Effector memory CD4-positive, alpha-beta T cell (primary cell): ENCODE measurements around the gene STIMATE.

ENCODE experiments used
- DNase-seq, 3 donors: peaks; one replicate each; pipeline ENCODE4 v3.0.0-alpha.2; 2020
- H3K27ac ChIP-seq: 2 replicates; pipeline ENCODE4 v1.7.0; 2013; ENCODE audit warnings: mild to moderate bottlenecking, low read length, moderate library complexity; ENCODE audit not compliant: insufficient read depth, poor library complexity, severe bottlenecking
- H3K27me3 ChIP-seq: replicated peaks from 2 replicates; pipeline ENCODE4 v1.7.0; 2013; ENCODE audit warnings: mild to moderate bottlenecking, low read length; ENCODE audit not compliant: insufficient read depth, control insufficient read depth, poor library complexity, severe bottlenecking
- H3K36me3 ChIP-seq: 2 replicates; pipeline ENCODE4 v1.7.0; 2013; ENCODE audit warnings: mild to moderate bottlenecking, low read length, moderate library complexity; ENCODE audit not compliant: control insufficient read depth, insufficient read depth
- H3K4me1 ChIP-seq: 2 replicates; pipeline ENCODE4 v1.7.0; 2013; ENCODE audit warnings: low read length, mild to moderate bottlenecking; ENCODE audit not compliant: control insufficient read depth, insufficient read depth, poor library complexity, severe bottlenecking
- H3K4me3 ChIP-seq: 2 replicates; pipeline ENCODE4 v1.7.0; 2013; ENCODE audit warnings: low read length, low read depth, mild to moderate bottlenecking; ENCODE audit not compliant: insufficient read depth, poor library complexity, severe bottlenecking
- H3K9me3 ChIP-seq: 2 replicates; pipeline ENCODE4 v1.7.0; 2013; ENCODE audit warnings: mild to moderate bottlenecking, low read length, moderate library complexity; ENCODE audit not compliant: control insufficient read depth

Gene STIMATE

GRCh38 chr3:52886049-52886730 lies 11.2 kb downstream of the STIMATE start:
- no peaks in the 10 kb centered on the region for H3K27me3 ChIP-seq
- no peaks in the 10 kb centered on the region for H3K36me3 ChIP-seq
- H3K9me3 ChIP-seq, result no peaks in the 10 kb centered on the region
- no peak overlapping the region for H3K27ac ChIP-seq
- no peak for DNase-seq
- no peak overlapping the region for H3K4me3 ChIP-seq
- H3K4me1 ChIP-seq, result peaks cover 2% of the 10 kb centered on the region

- Histone ChIP-seq H3K4me1 (no peaks in the 10 kb centered on the region), H3K36me3 (no peaks in the 10 kb centered on the region), H3K4me3 (no peak overlapping the region), H3K9me3 (no peaks in the 10 kb centered on the region), H3K27me3 (no peaks in the 10 kb centered on the region), H3K27ac (no peak overlapping the region)
- DNase-seq, result no peak
These were observed 15.0 kb downstream of the STIMATE start for GRCh38 chr3:52882377-52882776.

DNA sequence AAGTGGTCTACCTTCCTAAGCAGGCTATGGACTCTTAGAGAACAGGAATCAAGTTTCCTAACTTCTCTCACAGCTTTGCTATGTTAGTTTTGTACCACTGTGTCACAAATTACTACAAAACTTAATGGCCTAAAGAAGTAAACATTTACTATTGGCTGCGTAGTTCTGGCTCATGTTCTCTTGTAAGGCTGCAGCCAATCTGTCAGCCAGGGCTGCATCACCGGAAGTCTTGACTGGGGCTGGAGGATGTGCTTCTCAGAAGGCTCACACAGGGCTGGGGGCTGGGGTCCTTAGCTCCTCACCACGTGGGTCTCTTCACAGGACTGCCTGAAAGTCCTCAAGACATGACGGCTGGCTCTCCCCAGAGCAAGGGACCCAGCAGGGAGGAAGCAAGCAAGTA lies 15.5 kb downstream of the STIMATE start:
- DNase-seq, result no peak
- no peaks in the 10 kb centered on the region for H3K27me3 ChIP-seq
- H3K4me3 ChIP-seq, result no peak overlapping the region
- H3K36me3 ChIP-seq, result no peaks in the 10 kb centered on the region
- no peaks in the 10 kb centered on the region for H3K9me3 ChIP-seq
- H3K4me1 ChIP-seq, result no peaks in the 10 kb centered on the region
- no peak overlapping the region for H3K27ac ChIP-seq

DNA sequence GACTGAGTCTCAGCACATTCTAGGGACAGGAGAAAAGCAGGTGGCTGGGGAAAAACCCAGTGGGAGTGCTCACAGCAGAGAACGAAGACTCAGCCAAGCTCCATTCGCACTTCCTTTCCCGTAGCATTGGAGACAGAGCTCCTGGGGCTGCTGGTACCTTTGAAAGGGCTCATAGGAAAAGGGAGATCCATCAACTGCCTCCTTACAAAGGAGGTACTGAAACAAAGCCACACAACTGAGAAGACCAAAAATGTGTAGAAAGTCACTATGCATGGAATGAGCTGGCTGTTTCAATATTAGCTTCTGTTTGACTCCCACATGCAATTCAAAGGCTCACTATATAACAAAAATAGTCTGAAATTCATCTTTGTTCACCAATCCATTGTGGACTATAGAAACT lies 16.9 kb downstream of the STIMATE start:
- Histone ChIP-seq H3K9me3 (no peaks in the 10 kb centered on the region), H3K27me3 (no peaks in the 10 kb centered on the region), H3K36me3 (no peaks in the 10 kb centered on the region), H3K4me1 (peaks cover 2% of the 10 kb centered on the region), H3K4me3 (no peak overlapping the region), H3K27ac (no peak overlapping the region)
- DNase-seq, result no peak

GRCh38 chr3:52880047-52880446 lies 17.3 kb downstream of the STIMATE start:
- H3K27ac ChIP-seq, result no peak overlapping the region
- H3K36me3 ChIP-seq, result no peaks in the 10 kb centered on the region
- DNase-seq, result no peak
- no peaks in the 10 kb centered on the region for H3K9me3 ChIP-seq
- H3K27me3 ChIP-seq, result no peaks in the 10 kb centered on the region
- H3K4me3 ChIP-seq, result no peak overlapping the region
- peaks cover 4% of the 10 kb centered on the region for H3K4me1 ChIP-seq

- no peak overlapping the region for H3K4me3 ChIP-seq
- H3K36me3 ChIP-seq, result no peaks in the 10 kb centered on the region
- H3K9me3 ChIP-seq, result no peaks in the 10 kb centered on the region
- no peak for DNase-seq
- peaks cover 4% of the 10 kb centered on the region for H3K4me1 ChIP-seq
- no peaks in the 10 kb centered on the region for H3K27me3 ChIP-seq
- H3K27ac ChIP-seq, result no peak overlapping the region
These were observed 17.8 kb downstream of the STIMATE start for GRCh38 chr3:52879581-52879980.

DNA sequence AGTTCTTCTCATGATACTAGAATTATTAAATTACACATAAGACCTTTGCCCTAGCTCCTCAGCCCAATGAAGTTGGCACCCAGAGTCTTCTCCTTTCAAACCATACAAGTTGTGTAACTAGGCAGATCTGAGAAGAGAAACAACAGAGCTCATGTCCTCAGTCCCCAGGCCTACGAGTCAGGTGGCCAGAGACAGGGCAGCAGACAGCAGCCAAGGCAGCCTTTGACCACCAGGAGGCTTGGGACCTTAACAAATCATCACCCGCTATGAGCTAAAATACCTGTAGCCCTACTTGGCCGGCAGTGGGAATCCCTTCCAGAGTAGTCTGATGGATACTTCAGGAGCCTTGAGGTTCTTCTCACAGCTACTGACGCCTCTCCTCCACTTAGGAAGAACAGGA lies 18.3 kb downstream of the STIMATE start:
- Histone ChIP-seq H3K9me3 (no peaks in the 10 kb centered on the region), H3K4me3 (no peak overlapping the region), H3K4me1 (peaks cover 4% of the 10 kb centered on the region), H3K27ac (no peak overlapping the region), H3K36me3 (no peaks in the 10 kb centered on the region), H3K27me3 (no peaks in the 10 kb centered on the region)
- DNase-seq, result no peak

GRCh38 chr3:52877085-52877484 lies 20.3 kb downstream of the STIMATE start:
- H3K9me3 ChIP-seq, result no peaks in the 10 kb centered on the region
- peaks cover 4% of the 10 kb centered on the region for H3K4me1 ChIP-seq
- DNase-seq, result no peak
- H3K27ac ChIP-seq, result no peak overlapping the region
- no peaks in the 10 kb centered on the region for H3K36me3 ChIP-seq
- H3K4me3 ChIP-seq, result no peak overlapping the region
- H3K27me3 ChIP-seq, result no peaks in the 10 kb centered on the region

GRCh38 chr3:52874864-52875587 lies 22.3 kb downstream of the STIMATE start:
- no peak for DNase-seq
- H3K4me1 ChIP-seq, result peaks cover 4% of the 10 kb centered on the region
- H3K27ac ChIP-seq, result no peak overlapping the region

DNA sequence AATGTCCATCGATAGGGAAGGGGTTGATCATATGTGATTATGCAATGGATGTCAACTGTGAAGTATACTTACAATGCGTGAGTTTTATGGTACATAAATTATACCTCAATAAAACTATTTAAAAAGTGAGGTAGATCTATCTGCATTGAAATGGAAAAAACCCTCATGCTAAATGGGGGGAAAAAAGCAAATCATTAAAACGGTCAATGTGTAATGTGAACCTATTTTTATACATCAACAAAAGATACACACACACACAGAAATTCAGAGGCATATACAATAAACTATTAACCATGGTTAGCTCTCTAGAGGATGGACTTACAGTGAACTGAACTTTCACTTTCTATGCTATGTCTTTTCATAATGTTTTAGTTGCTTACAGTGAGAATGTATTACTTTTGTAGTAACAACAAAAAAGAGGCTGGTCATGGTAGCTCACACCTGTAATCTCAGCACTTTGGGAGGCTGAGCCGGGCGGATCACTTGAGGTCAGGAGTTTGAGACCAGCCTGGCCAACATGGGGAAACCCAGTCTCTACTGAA lies 23.1 kb downstream of the STIMATE start:
- Histone ChIP-seq H3K4me1 (peaks cover 4% of the 10 kb centered on the region), H3K27ac (no peak overlapping the region), H3K4me3 (no peak overlapping the region), H3K36me3 (peaks cover 4% of the 10 kb centered on the region), H3K27me3 (no peaks in the 10 kb centered on the region), H3K9me3 (no peaks in the 10 kb centered on the region)
- DNase-seq, result no peak

More at GRCh38 chr3:52874864-52875587, 22.3 kb downstream of the STIMATE start:
- H3K4me3 ChIP-seq, result no peak overlapping the region
- no peaks in the 10 kb centered on the region for H3K36me3 ChIP-seq
- H3K9me3 ChIP-seq, result no peaks in the 10 kb centered on the region
- H3K27me3 ChIP-seq, result no peaks in the 10 kb centered on the region
